Measurements from ENCODE around the gene RBM47.
"Not testable (repeated sequence)": the region's sequence is repeated elsewhere in the genome, so short reads cannot be mapped to it uniquely, and the experiment has no call there.

RBM47 gene

DNA sequence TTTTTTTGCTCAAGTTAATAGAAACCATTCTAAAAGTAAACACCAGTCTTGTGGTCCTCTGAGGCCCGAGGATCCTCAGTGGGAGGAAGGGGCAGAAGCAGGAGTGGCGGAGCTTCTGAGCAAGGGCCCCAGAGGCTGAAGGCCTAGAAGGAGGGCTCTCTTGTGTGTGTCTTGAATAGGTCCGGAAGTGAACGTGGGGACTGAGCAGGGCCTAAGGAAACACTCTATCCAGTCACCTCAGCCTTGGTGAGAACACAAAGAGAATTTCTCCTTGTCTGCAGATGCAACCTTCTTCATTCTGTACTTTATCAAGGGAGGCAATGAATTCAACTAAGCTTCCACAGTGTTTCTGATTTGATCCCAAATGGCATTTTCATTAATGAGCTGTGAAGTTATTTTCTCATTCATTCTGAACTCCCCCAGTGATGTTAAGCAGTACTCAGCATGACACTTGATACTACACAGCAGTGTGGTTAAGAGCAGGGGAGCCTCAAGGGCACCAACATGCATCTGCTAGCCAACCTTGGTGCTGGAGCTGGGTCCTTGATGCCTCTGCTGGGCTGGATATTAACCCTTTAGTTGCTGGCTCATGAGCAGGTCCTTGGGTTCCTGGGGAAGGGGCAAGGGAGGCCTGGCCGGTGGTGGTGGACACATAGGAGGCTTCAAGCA lies 64.7 kb downstream of the RBM47 start:
- Mint-ChIP-seq H3K4me3 (no peak overlapping the region), H3K27me3 (no peaks in the 10 kb centered on the region), H3K9me3 (no peaks in the 10 kb centered on the region), H3K4me1 (ENCODE audit: low read depth) (peaks cover 5% of the 10 kb centered on the region), H3K27ac (no peak overlapping the region), H3K36me3 (ENCODE audit: low read depth) (no peaks in the 10 kb centered on the region)

DNA sequence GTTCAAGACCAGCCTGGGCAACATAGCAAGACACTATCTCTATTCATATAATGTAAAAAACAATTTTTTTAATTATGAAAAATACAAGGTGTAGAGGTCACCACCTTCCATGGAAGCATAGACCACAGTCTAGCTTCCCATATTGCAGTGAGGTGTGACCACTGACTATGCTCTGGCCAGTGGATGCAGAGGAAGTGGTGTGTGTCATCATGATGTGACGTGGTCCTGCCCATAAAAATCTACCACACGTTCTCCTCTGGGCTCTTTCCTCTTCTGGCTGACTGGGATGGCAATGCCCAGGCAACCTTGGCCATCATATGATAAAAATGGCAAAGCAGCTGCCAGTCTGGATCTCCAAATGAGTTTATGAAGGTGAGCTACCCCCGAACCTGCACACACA lies 65.7 kb downstream of the RBM47 start:
- Mint-ChIP-seq H3K9me3 (no peaks in the 10 kb centered on the region), H3K36me3 (ENCODE audit: low read depth) (no peaks in the 10 kb centered on the region), H3K4me3 (no peak overlapping the region), H3K27ac (no peak overlapping the region), H3K4me1 (ENCODE audit: low read depth) (peaks cover 10% of the 10 kb centered on the region), H3K27me3 (no peaks in the 10 kb centered on the region)

DNA sequence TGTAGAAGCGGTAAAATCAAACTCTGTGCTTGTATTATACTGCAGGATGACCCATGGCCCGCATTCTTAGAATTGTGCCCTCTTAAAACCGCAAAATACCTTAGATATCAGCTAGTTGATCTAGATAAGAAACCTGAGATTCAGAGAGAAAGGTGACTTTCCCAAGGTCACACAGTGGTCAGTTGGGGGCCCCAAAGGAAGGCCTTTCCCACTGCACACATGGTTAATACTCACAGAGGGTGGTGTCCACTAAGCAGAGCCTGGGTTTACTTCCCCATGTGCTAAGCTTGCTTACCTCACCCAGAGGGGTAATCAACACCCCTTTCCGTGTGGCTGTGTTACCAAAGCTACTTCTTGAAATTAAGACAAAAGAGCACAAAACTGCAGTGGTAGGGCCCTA lies 66.3 kb downstream of the RBM47 start:
- no peak overlapping the region for H3K27ac Mint-ChIP-seq
- no peak overlapping the region for H3K4me3 Mint-ChIP-seq
- H3K27me3 Mint-ChIP-seq: no peaks in the 10 kb centered on the region
- no peaks in the 10 kb centered on the region for H3K36me3 Mint-ChIP-seq (ENCODE audit: low read depth)
- H3K4me1 Mint-ChIP-seq (ENCODE audit: low read depth): peaks cover 10% of the 10 kb centered on the region
- no peaks in the 10 kb centered on the region for H3K9me3 Mint-ChIP-seq

DNA sequence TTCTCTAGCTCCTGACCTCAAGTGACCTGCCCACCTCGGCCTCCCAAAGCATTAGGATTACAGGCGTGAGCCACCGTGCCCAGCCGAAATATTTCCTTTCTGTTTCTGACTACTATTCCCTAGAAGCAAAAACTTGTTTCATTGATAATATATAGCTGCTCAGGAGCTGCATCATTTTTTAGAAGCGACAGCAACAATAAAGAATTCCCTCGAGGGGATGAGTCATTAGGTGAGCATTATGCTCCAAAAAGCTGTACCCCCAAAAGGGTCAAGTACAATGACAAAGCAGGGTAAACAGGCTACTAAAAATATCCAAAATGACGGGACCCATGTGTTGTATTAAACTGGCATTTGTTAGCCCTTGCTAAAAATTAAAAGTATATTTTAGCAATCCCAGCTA lies 67.0 kb downstream of the RBM47 start:
- peaks cover 10% of the 10 kb centered on the region for H3K4me1 Mint-ChIP-seq (ENCODE audit: low read depth)
- no peak overlapping the region for H3K4me3 Mint-ChIP-seq
- H3K27me3 Mint-ChIP-seq: no peaks in the 10 kb centered on the region
- no peak overlapping the region for H3K27ac Mint-ChIP-seq
- no peaks in the 10 kb centered on the region for H3K36me3 Mint-ChIP-seq (ENCODE audit: low read depth)
- no peaks in the 10 kb centered on the region for H3K9me3 Mint-ChIP-seq

DNA sequence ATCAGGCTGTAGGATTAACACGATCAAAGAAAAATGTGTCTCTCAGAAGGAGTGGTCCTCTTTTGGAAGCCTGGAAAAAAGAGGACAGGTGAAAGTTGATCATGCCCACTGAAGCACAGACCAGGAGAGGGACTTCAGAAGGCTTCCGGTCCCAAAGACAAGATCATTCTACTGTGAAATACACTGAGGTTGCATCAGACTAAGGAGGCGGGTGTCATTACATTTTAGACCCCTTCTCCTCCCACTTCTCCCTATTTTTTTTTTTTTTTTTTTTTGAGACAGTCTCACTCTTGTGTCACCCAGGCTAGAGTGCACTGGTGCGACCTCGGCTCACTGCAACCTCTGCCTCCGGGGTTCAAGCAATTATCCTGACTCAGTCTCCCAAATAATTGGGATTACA lies 67.5 kb downstream of the RBM47 start:
- Mint-ChIP-seq H3K4me3 (no peak overlapping the region), H3K4me1 (ENCODE audit: low read depth) (peaks cover 10% of the 10 kb centered on the region), H3K27ac (no peak overlapping the region), H3K27me3 (no peaks in the 10 kb centered on the region), H3K9me3 (no peaks in the 10 kb centered on the region), H3K36me3 (ENCODE audit: low read depth) (no peaks in the 10 kb centered on the region)

DNA sequence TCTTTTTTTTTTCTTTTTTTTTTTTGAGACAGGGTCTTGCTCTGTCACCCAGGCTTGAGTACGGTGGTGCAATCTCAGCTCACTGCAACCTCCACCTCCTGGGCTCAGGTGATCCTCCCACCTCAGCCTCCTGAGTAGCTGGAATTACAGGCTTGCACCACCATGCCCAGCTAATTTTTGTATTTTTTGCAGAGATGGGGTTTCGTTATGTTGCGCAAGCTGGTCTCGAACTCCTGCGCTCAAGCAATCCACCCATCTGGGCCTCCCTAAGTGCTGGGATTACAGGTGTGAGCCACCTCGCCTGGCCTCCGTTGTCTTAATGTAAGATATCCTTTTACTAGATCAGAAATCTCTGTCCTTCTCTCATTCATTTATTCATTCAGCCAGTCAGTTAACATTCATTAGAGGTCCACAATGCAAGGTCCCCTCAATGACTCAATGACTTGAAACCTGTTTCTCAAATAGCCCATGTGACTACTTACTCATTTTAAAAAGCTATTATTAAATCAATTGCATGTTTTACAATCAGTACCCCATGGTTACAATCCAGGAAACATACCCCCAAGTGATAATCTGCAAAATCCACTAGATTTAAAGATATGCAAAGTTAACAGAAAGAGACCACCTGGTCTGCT lies 68.0 kb downstream of the RBM47 start:
- H3K4me3 Mint-ChIP-seq: not testable (repeated sequence)

DNA sequence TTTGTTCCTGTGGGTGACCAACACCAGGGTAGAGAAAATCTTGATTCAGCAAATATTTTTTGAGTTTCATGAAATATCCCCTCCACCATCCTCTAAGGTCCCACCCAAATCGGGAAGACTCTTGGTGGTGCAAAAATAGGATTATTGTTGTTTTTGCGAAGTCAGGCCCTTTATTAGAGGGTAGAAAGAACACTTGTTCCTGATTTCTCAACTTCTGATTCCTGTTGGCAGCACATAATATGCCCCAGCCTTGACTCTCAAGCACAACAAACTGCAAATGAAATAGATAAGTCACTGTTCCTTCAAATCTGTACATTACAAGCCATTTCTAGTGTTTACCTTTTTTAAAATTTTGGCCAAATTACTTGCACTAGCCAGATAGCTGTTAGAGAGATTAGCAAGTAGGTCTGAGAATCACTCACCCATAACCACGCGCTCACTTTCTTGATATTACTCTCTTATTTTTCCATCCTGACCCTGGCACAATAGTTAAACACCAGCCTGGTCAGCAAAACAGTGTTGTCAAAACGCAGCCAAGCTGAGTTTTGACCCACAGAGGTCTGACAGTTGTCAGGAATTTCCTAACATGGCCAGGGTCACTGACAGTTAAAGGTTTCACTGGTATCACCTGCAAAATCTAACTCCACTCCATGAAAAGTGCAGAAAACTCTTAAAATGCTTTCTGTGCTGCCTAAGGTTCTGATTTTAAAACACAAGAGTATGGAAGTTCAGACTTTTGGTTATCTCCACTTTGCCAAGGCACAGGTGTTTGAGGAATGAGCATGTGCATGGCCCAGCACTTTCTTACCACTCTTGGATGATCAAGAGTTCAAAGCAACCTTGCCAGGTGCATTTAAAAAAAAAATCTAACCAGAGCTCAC lies 69.8 kb downstream of the RBM47 start:
- no peak overlapping the region for H3K27ac Mint-ChIP-seq
- peaks cover 10% of the 10 kb centered on the region for H3K4me1 Mint-ChIP-seq (ENCODE audit: low read depth)
- H3K4me3 Mint-ChIP-seq: no peak overlapping the region
- H3K9me3 Mint-ChIP-seq: no peaks in the 10 kb centered on the region
- H3K27me3 Mint-ChIP-seq: no peaks in the 10 kb centered on the region
- H3K36me3 Mint-ChIP-seq (ENCODE audit: low read depth): no peaks in the 10 kb centered on the region

More for the DNA sequence above, 68.0 kb downstream of the RBM47 start:
- not testable (repeated sequence) for H3K9me3 Mint-ChIP-seq; H3K4me1 Mint-ChIP-seq (ENCODE audit: low read depth); H3K27me3 Mint-ChIP-seq; H3K27ac Mint-ChIP-seq; H3K36me3 Mint-ChIP-seq (ENCODE audit: low read depth)

DNA sequence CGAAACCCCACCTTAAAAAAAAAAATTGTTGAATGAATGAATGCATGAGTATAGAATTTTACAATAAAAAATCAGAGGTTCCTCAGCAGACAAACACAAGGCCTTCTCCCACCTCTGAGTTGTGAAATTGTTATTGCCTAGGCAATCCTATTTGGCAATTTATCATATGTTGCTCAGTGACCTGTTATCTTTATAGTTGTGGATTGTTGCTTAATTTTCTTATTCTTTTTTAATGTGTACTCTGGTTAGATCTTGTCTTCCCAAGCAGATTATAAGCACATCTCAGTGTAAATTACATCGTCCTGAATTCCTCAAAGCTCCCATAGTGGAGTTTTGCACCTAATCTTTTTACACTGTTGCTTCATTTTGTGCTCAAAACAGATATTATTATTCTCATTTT lies 71.9 kb downstream of the RBM47 start:
- no peaks in the 10 kb centered on the region for H3K36me3 Mint-ChIP-seq (ENCODE audit: low read depth)
- H3K4me3 Mint-ChIP-seq: no peak overlapping the region
- H3K4me1 Mint-ChIP-seq (ENCODE audit: low read depth): peaks cover 11% of the 10 kb centered on the region
- no peak overlapping the region for H3K27ac Mint-ChIP-seq
- H3K9me3 Mint-ChIP-seq: no peaks in the 10 kb centered on the region
- no peaks in the 10 kb centered on the region for H3K27me3 Mint-ChIP-seq

DNA sequence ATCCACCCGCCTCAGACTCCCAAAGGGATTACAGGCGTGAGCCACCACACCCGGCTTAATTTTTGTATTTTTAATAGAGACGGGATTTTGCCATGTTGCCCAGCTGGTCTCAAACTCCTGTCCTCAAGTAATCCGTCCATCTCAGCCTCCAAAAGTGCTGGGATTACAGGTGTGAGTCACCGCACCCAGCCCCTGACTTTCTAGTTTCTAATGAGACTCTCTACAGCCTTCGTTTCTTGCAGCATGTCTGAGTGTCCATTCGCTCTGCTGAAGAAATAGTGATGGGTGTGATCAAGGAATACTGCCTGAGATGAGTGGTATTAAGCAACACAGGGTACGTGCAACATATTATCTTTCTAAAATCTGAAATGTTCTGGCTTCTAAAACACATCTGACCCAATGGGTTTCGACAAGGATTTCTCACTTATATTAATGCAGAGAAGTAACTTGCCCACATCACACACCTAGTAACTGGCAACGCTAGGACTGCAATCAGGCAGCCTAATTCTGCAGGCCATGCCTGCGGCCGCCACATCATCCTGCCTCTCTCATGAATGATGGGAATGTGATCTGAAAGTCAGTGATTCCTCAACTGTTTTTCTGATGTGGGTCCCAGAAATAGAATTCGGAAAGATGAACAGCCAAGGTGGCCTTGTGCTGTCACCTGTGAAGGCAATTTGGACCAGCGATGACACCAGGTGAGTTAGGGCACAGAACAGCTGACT lies 74.3 kb downstream of the RBM47 start:
- no peaks in the 10 kb centered on the region for H3K27me3 Mint-ChIP-seq
- H3K36me3 Mint-ChIP-seq (ENCODE audit: low read depth): no peaks in the 10 kb centered on the region
- no peaks in the 10 kb centered on the region for H3K9me3 Mint-ChIP-seq
- H3K4me1 Mint-ChIP-seq (ENCODE audit: low read depth): peaks cover 32% of the 10 kb centered on the region
- H3K27ac Mint-ChIP-seq: no peak overlapping the region
- no peak overlapping the region for H3K4me3 Mint-ChIP-seq

DNA sequence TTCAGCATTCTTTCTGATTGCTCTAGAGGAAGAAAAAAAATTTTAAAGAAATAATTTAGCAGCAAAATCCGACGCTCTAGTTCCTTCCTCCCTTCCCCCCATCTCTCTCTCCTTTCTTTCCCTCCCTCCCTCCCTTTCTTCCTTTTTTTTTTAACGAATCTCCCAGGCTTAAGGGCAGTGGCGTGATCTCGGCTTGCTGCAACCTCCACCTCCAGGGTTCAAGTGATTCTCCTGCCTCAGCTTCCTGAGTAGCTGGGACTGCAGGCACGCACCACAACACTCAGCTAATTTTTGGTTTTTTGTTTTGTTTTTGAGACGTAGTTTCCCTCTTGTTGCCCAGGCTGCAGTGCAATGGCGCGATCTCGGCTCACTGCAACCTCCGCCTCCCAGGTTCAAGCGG lies 75.0 kb downstream of the RBM47 start:
- H3K4me1 Mint-ChIP-seq (ENCODE audit: low read depth): peaks cover 29% of the 10 kb centered on the region
- not testable (repeated sequence) for H3K27me3 Mint-ChIP-seq; H3K27ac Mint-ChIP-seq; H3K9me3 Mint-ChIP-seq; H3K36me3 Mint-ChIP-seq (ENCODE audit: low read depth); H3K4me3 Mint-ChIP-seq

DNA sequence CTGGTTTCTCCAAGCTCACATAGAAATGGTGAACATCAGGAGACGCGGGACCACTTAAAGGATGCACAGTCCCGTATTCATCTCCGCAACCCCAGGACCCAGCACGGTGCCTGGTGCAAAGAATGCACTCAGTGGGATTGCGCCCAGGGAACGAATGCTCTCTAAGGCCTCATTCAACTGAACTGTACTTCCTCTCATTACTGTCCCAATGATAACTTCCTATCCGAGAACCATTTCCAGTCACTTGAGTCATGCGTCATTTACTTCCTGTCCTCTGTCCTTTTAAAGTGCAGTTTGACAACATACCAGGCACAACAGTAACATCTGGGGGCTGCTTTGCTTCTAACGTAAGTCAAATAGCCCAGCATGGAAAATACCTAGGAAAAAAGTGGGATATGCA lies 75.7 kb downstream of the RBM47 start:
- Mint-ChIP-seq H3K9me3 (no peaks in the 10 kb centered on the region), H3K27me3 (no peaks in the 10 kb centered on the region), H3K36me3 (ENCODE audit: low read depth) (no peaks in the 10 kb centered on the region), H3K27ac (no peak overlapping the region), H3K4me1 (ENCODE audit: low read depth) (peaks cover 28% of the 10 kb centered on the region), H3K4me3 (no peak overlapping the region)

DNA sequence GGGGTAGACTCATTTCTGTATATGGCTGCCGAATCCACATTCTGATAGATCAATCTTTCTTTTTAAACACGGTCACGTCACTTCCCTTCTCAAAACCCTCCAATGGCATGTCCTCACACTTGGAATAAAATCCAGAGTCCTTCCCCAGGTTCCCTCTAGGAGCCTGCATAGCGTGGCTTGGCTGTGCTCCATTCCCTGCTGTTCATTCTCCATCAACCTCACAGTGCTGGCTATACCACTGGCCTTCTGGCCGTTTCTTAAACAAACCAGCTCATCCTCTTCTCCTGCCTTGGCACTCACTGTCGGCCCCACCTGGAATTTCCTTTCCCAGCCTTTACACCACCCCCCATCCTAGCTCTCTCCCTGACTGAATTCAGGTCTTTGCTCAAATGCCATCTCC lies 77.1 kb downstream of the RBM47 start:
- Mint-ChIP-seq H3K9me3 (no peaks in the 10 kb centered on the region), H3K36me3 (ENCODE audit: low read depth) (no peaks in the 10 kb centered on the region), H3K27me3 (no peaks in the 10 kb centered on the region), H3K27ac (peak overlapping the region; percentile 49), H3K4me3 (no peak overlapping the region), H3K4me1 (ENCODE audit: low read depth) (peaks cover 28% of the 10 kb centered on the region)

DNA sequence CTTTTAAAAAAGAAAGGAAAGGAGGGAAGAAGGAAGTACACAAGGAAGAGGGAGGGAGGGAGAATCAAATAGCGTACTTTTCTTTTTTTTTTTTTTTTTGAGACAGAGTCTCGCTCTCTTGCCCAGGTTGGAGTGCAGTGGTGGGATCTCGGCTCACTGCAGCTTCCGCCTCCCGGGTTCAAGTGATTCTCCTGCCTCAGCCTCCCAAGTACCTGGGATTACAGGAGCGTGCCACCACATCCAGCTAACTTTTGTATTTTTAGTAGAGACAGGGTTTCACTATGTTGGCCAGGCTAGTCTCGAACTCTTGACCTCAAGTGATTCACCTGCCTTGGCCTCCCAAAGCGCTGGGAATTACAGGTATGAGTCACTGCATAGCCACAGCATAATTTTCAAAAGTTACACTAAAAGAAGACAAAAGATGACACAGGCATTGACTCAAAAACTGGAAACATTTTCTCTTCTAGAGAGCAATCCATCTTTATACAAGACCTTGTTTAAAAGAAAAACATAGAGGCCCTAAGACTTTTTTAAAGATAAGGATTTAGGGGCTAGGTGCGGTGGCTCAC lies 78.0 kb downstream of the RBM47 start:
- H3K27me3 Mint-ChIP-seq; H3K36me3 Mint-ChIP-seq (ENCODE audit: low read depth); H3K9me3 Mint-ChIP-seq: not testable (repeated sequence)
- Mint-ChIP-seq H3K4me3 (peak overlapping the region; percentile 68), H3K4me1 (ENCODE audit: low read depth) (peaks cover 28% of the 10 kb centered on the region), H3K27ac (peak overlapping the region; percentile 74)

DNA sequence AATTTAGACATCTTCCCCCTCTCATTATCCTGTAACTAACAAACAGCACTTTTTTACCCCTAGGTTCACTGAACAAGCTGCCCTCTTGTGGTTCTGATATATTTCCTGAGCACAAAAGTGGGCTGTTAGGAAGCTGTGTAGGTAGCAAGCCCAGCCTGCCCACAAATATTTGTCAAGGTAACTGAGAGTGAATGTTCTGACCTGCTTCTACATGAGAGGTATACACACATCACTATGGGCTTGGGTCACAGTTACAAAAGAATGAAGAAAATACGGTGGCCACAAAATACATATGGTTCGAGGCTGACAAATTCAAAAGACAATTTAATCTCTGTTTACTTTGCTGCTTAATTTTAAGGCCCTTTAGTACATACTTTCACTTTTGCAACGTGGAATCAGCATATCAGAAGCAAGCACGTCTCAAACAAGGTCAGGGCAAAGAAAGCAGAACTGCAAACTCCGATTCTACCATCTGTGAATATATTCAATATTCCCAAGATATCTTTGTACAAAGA lies 78.7 kb downstream of the RBM47 start:
- Mint-ChIP-seq H3K36me3 (ENCODE audit: low read depth) (no peaks in the 10 kb centered on the region), H3K9me3 (no peaks in the 10 kb centered on the region), H3K4me1 (ENCODE audit: low read depth) (peaks cover 28% of the 10 kb centered on the region), H3K4me3 (peak overlapping the region; percentile 68), H3K27ac (peak overlapping the region; percentile 74), H3K27me3 (no peaks in the 10 kb centered on the region)
